IPS DF 4.7 (cell line): ENCODE data around the gene AGAP1.

Source experiments
- DNase-seq: peaks from one replicate; pipeline ENCODE4 v3.0.0-alpha.2; 2013; ENCODE audit warnings: low spot score; ENCODE audit errors: extremely low read depth

AGAP1 gene

GRCh38 chr2:235507928-235508327 lies 14.1 kb downstream of the AGAP1 start:
- no peak for DNase-seq

GRCh38 chr2:235508371-235509160 lies 14.7 kb downstream of the AGAP1 start:
- DNase-seq = no peak

GRCh38 chr2:235510318-235510717 lies 16.5 kb downstream of the AGAP1 start:
- no peak for DNase-seq

GRCh38 chr2:235511187-235511661 lies 17.4 kb downstream of the AGAP1 start:
- no peak for DNase-seq

- no peak for DNase-seq
Observed at GRCh38 chr2:235511751-235512698, 18.2 kb downstream of the AGAP1 start.

- DNase-seq = no peak
Observed at GRCh38 chr2:235512699-235513053, 18.8 kb downstream of the AGAP1 start.

GRCh38 chr2:235513984-235514626 lies 20.3 kb downstream of the AGAP1 start:
- DNase-seq = no peak

GRCh38 chr2:235514627-235515363 lies 21.0 kb downstream of the AGAP1 start:
- no peak for DNase-seq

GRCh38 chr2:235515364-235515742 lies 21.5 kb downstream of the AGAP1 start:
- no peak for DNase-seq

- DNase-seq = no peak
Observed at GRCh38 chr2:235515821-235516220, 22.0 kb downstream of the AGAP1 start.

GRCh38 chr2:235516257-235516656 lies 22.4 kb downstream of the AGAP1 start:
- no peak for DNase-seq

GRCh38 chr2:235518322-235519090 lies 24.7 kb downstream of the AGAP1 start:
- DNase-seq = no peak

GRCh38 chr2:235520787-235521186 lies 26.9 kb downstream of the AGAP1 start:
- DNase-seq = no peak

- DNase-seq = no peak
Observed at GRCh38 chr2:235521844-235522243, 28.0 kb downstream of the AGAP1 start.

- DNase-seq = no peak
Observed at GRCh38 chr2:235523021-235523420, 29.2 kb downstream of the AGAP1 start.

GRCh38 chr2:235523486-235524150 lies 29.8 kb downstream of the AGAP1 start:
- no peak for DNase-seq

GRCh38 chr2:235526166-235526565 lies 32.3 kb downstream of the AGAP1 start:
- DNase-seq = no peak

- DNase-seq = no peak
Observed at GRCh38 chr2:235527806-235528469, 34.1 kb downstream of the AGAP1 start.

- DNase-seq = no peak
Observed at GRCh38 chr2:235529621-235530020, 35.8 kb downstream of the AGAP1 start.
